ENCODE measurements around the gene TUBB6.

The TUBB6 gene

DNA sequence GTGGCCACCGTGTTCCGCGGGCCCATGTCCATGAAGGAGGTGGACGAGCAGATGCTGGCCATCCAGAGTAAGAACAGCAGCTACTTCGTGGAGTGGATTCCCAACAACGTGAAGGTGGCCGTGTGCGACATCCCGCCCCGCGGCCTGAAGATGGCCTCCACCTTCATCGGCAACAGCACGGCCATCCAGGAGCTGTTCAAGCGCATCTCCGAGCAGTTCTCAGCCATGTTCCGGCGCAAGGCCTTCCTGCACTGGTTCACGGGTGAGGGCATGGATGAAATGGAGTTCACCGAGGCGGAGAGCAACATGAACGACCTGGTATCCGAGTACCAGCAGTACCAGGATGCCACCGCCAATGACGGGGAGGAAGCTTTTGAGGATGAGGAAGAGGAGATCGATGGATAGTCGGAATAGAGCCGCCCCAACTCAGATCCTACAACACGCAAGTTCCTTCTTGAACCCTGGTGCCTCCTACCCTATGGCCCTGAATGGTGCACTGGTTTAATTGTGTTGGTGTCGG, 17.7 kb downstream of the TUBB6 start:
- H3K4me3 ChIP-seq (ENCODE audit: low read depth, low read length): no peak overlapping the region
- ChIA-PET CTCF (interaction anchor here (0.6 to 1.0 kb wide), 4 partner anchors 8 to 48 kb away, joined by 3 to 5 read pairs (median 3); no protein-coding TSS in a partner anchor), POLR2A (interaction anchor here (1.5 kb wide), 1 partner anchor 12 kb away, joined by 3 read pairs; no protein-coding TSS in a partner anchor)
- TF ChIP-seq ZNF624 (tag by site-specific recombination; IDR thresholded peaks at IDR 0.05) (no peak), ZNF830 (tag by site-specific recombination; IDR thresholded peaks at IDR 0.05; ENCODE audit: low read depth) (no peak), PRDM2 (tag by site-specific recombination; IDR thresholded peaks at IDR 0.05; ENCODE audit: borderline replicate concordance) (no peak), REST (tag by site-specific recombination; IDR thresholded peaks at IDR 0.05) (no peak)
- H3K9me3 ChIP-seq (ENCODE audit: control insufficient read depth, insufficient read depth, low read depth, low read length): no peaks in the 10 kb centered on the region
- peaks cover 2% of the 10 kb centered on the region; the same call in 1 of the 2 replicates for H3K4me1 ChIP-seq (ENCODE audit: control insufficient read depth, insufficient read depth, low read length)
- peaks cover 40 to 67% of the 10 kb centered on the region in 2 experiments for H3K36me3 ChIP-seq (ENCODE audit: control insufficient read depth in 2 of 2, insufficient read depth in 1 of 2, low read length in 2 of 2)
- no peak overlapping the region for H3K27ac ChIP-seq (ENCODE audit: extremely low read depth, low read depth, low read length)

- H3K36me3 ChIP-seq (ENCODE audit: control insufficient read depth in 2 of 2, insufficient read depth in 1 of 2, low read length in 2 of 2): peaks cover 43 to 63% of the 10 kb centered on the region in 2 experiments
- H3K9me3 ChIP-seq (ENCODE audit: control insufficient read depth, insufficient read depth, low read depth, low read length): no peaks in the 10 kb centered on the region
- ChIA-PET POLR2A (interaction anchor here (2.3 kb wide), 1 partner anchor 50 kb away, joined by 14 read pairs; the partner anchor contains the start of gene AFG3L2), CTCF (interaction anchor here (0.6 to 2.9 kb wide), 20 partner anchors 9 to 608 kb away, joined by 3 to 101 read pairs (median 6); partner anchors contain the start of gene TUBB6)
- H3K27ac ChIP-seq (ENCODE audit: extremely low read depth, low read depth, low read length): no peak overlapping the region
- H3K4me1 ChIP-seq (ENCODE audit: control insufficient read depth, insufficient read depth, low read length): no peaks in the 10 kb centered on the region; the same call in 1 of the 2 replicates
- H3K4me3 ChIP-seq (ENCODE audit: low read depth, low read length): no peak overlapping the region
- TF ChIP-seq TSHZ1 (tag by site-specific recombination; IDR thresholded peaks at IDR 0.05; ENCODE audit: borderline replicate concordance) (no peak), ZNF571 (tag by site-specific recombination; IDR thresholded peaks at IDR 0.05) (no peak), ZNF146 (tag by site-specific recombination; IDR thresholded peaks at IDR 0.05) (no peak), ZNF555 (tag by site-specific recombination; conservative IDR thresholded peaks at IDR 0.05) (no peak), ZBTB49 (tag by site-specific recombination; IDR thresholded peaks at IDR 0.05; ENCODE audit: low read depth) (no peak), ZNF366 (tag by site-specific recombination; conservative IDR thresholded peaks at IDR 0.05) (no peak), ZNF19 (tag by site-specific recombination; IDR thresholded peaks at IDR 0.05; ENCODE audit: low read depth) (no peak), SP3 (tag by site-specific recombination; IDR thresholded peaks at IDR 0.05) (no peak), ZNF18 (tag by site-specific recombination; IDR thresholded peaks at IDR 0.05) (no peak)
These were observed 18.8 kb downstream of the TUBB6 start for GRCh38 chr18:12326711-12327460.
